CD14-positive monocyte (primary cell): Measurements from ENCODE around the gene DDX18. TPM values are rescaled to one million over a fixed set of nuclear protein-coding genes. Genes with fewer than 3 reads are reported as not detected.

Source experiments
- DNase-seq, 3 donors: peaks; one replicate each; pipeline ENCODE4 v3.0.0-alpha.2; 2011 to 2022
- H2AFZ ChIP-seq: 2 replicates; pipeline ENCODE4 v1.6.0; 2012; ENCODE audit warnings: mild to moderate bottlenecking, low read depth, low read length, inconsistent platforms; ENCODE audit not compliant: insufficient read depth, poor library complexity, severe bottlenecking
- H3K27ac ChIP-seq, 2 donors: 1 replicate in 1 of 2; 2 replicates in 1 of 2; pipeline ENCODE4 v1.5.1; 2012 to 2013; ENCODE audit warnings: low read length in 2 of 2, control low read depth in 1 of 2, inconsistent platforms in 1 of 2, low read depth in 1 of 2, mild to moderate bottlenecking in 1 of 2
- H3K27me3 ChIP-seq, 2 donors: one replicate each; pipeline versions ENCODE4 v1.6.0 to v1.6.1; 2011 to 2013; ENCODE audit warnings: low read length in 2 of 2; ENCODE audit not compliant: control insufficient read depth in 2 of 2, insufficient read depth in 2 of 2
- H3K36me3 ChIP-seq, 2 donors: replicated peaks in 1 of 2; 1 replicate in 1 of 2; 2 replicates in 1 of 2; pipeline versions ENCODE4 v1.5.1 to v1.6.1; 2012 to 2013; ENCODE audit warnings: low read length in 2 of 2, control low read depth in 1 of 2, inconsistent platforms in 1 of 2, mild to moderate bottlenecking in 1 of 2; ENCODE audit not compliant: insufficient read depth in 2 of 2, control insufficient read depth in 1 of 2
- H3K4me1 ChIP-seq, 2 donors: 1 replicate in 1 of 2; 2 replicates in 1 of 2; pipeline versions ENCODE4 v1.5.1 to v1.6.1; 2012 to 2013; ENCODE audit warnings: low read length in 2 of 2, control low read depth in 1 of 2, inconsistent platforms in 1 of 2, mild to moderate bottlenecking in 1 of 2, moderate library complexity in 1 of 2; ENCODE audit not compliant: insufficient read depth in 2 of 2, control insufficient read depth in 1 of 2
- H3K4me2 ChIP-seq: replicated peaks from 2 replicates; pipeline ENCODE3; 2012; ENCODE audit warnings: low read length, moderate library complexity, mild to moderate bottlenecking; ENCODE audit not compliant: poor library complexity, severe bottlenecking; ENCODE audit errors: extremely low read depth
- H3K4me3 ChIP-seq, 3 experiments: fragments of 200-600 bp in 1 of 3; sonication (generic) in 1 of 3; replicated peaks in 1 of 3; 1 replicate in 2 of 3; 2 replicates in 1 of 3; pipeline ENCODE4 v1.5.1; 2011 to 2013; ENCODE audit warnings: low read length in 3 of 3, mild to moderate bottlenecking in 3 of 3, control low read depth in 2 of 3, low read depth in 2 of 3, inconsistent platforms in 1 of 3, moderate library complexity in 1 of 3
- H3K79me2 ChIP-seq: 2 replicates; pipeline ENCODE4 v1.6.0; 2012; ENCODE audit warnings: mild to moderate bottlenecking, control low read depth, inconsistent platforms, low read length, moderate library complexity; ENCODE audit not compliant: insufficient read depth
- H3K9ac ChIP-seq: 2 replicates; pipeline ENCODE4 v1.6.0; 2017; ENCODE audit warnings: low read length, mild to moderate bottlenecking; ENCODE audit not compliant: insufficient read depth, poor library complexity, severe bottlenecking
- H3K9me3 ChIP-seq, 2 donors: replicated peaks in 1 of 2; 1 replicate in 1 of 2; 2 replicates in 1 of 2; pipeline versions ENCODE4 v1.5.1 to v1.6.1; 2012 to 2013; ENCODE audit warnings: low read length in 2 of 2, control low read depth in 1 of 2; ENCODE audit not compliant: control insufficient read depth in 1 of 2, insufficient read depth in 1 of 2
- H4K20me1 ChIP-seq: 2 replicates; pipeline ENCODE4 v1.6.0; 2012; ENCODE audit warnings: mild to moderate bottlenecking, low read length, control low read depth, moderate library complexity; ENCODE audit not compliant: insufficient read depth
- H3K27ac Mint-ChIP-seq, 7 donors: one replicate each; pipeline ENCODE4 v1.8.0; 2020; ENCODE audit warnings: mild to moderate bottlenecking in 7 of 7, mixed read lengths in 7 of 7, moderate library complexity in 6 of 7, inconsistent platforms in 2 of 7
- H3K27me3 Mint-ChIP-seq, 3 donors: one replicate each; pipeline ENCODE4 v1.8.0; 2021 to 2022; ENCODE audit warnings: low read depth in 3 of 3, mild to moderate bottlenecking in 3 of 3, mixed read lengths in 3 of 3, moderate library complexity in 3 of 3, inconsistent platforms in 1 of 3
- H3K36me3 Mint-ChIP-seq, 2 donors: one replicate each; pipeline ENCODE4 v1.8.0; 2020; ENCODE audit warnings: mixed read lengths in 2 of 2, inconsistent platforms in 1 of 2, mild to moderate bottlenecking in 1 of 2
- H3K4me1 Mint-ChIP-seq: one replicate; pipeline ENCODE4 v1.8.0; 2020; ENCODE audit warnings: mild to moderate bottlenecking, mixed read lengths
- H3K4me3 Mint-ChIP-seq, 2 donors: one replicate each; pipeline ENCODE4 v1.8.0; 2020; ENCODE audit warnings: mild to moderate bottlenecking in 2 of 2, mixed read lengths in 2 of 2, moderate library complexity in 1 of 2
- H3K9me3 Mint-ChIP-seq, 7 donors: one replicate each; pipeline ENCODE4 v1.8.0; 2020 to 2022; ENCODE audit warnings: mixed read lengths in 7 of 7, mild to moderate bottlenecking in 6 of 7, moderate library complexity in 6 of 7, inconsistent platforms in 2 of 7
- CTCF ChIP-seq: fragments of 200-600 bp; IDR thresholded peaks from one replicate; pipeline ENCODE4 v1.8.0; 2022; ENCODE audit warnings: antibody characterized with exemption, mild to moderate bottlenecking
- WGBS: methylation state at CpG from one replicate; pipeline ENCODE4 v1.1.5; 2013; ENCODE audit warnings: missing lambda C conversion rate; ENCODE audit not compliant: insufficient coverage; 5-methylcytosine and 5-hydroxymethylcytosine counted together
- intact Hi-C, 2 donors: fragments of 100-400 bp; cut with micrococcal nuclease; formaldehyde crosslinking; loops; one replicate each; pipeline versions ENCODE4 v1.15.0 to v1.15.1; 2023
- polyA plus RNA-seq, 3 donors: library from polyadenylated mRNA; depleted of rRNA in 1 of 3; unstranded in 2 of 3; stranded (reverse) in 1 of 3; fragments of 300-500 nt in 2 of 3; fragments of >200 nt in 1 of 3; fragmentation: Illumina TruSeq in 2 of 3; gene quantifications; 1 replicate in 2 of 3; 2 replicates in 1 of 3; pipeline ENCODE4 v1.2.3, GENCODE V29; 2012 to 2021

The DDX18 gene
- polyA plus RNA-seq, 3 donors, result 19.1 to 21.1 (median 19.7) TPM

- H3K9ac ChIP-seq, result no peak overlapping the region
- H3K4me2 ChIP-seq, result no peak overlapping the region
- H3K79me2 ChIP-seq, result no peaks in the 10 kb centered on the region
- no peak overlapping the region for H2AFZ ChIP-seq
- intact Hi-C loops, result no loop called here
- no peaks in the 10 kb centered on the region for H3K27me3 ChIP-seq
- peaks cover 89 to 100% of the 10 kb centered on the region in 2 donors for H3K36me3 ChIP-seq
- DNase-seq, result no peak
- H3K4me1 ChIP-seq, result no peaks in the 10 kb centered on the region
- H3K27me3 Mint-ChIP-seq, result no peaks in the 10 kb centered on the region
- no peaks in the 10 kb centered on the region for H4K20me1 ChIP-seq
- H3K4me1 Mint-ChIP-seq, result no peaks in the 10 kb centered on the region
- no CpG with 5 or more reads among the region's 2 CpGs for WGBS
- peaks cover 93 to 95% of the 10 kb centered on the region in 2 donors for H3K36me3 Mint-ChIP-seq
- H3K4me3 Mint-ChIP-seq, result no peak overlapping the region
- no peak for TF ChIP-seq CTCF
- H3K27ac Mint-ChIP-seq, result peak overlapping the region in 1 of 7 donors; percentile 13
- peaks cover 0 to 7% (median 0%) of the 10 kb centered on the region in 7 donors for H3K9me3 Mint-ChIP-seq
- no peaks in the 10 kb centered on the region for H3K9me3 ChIP-seq
- no peak overlapping the region for H3K4me3 ChIP-seq
- no peak overlapping the region for H3K27ac ChIP-seq
Observed at GRCh38 chr2:117828870-117829269, 14.4 kb downstream of the DDX18 start.

- peaks cover 54 to 70% of the 10 kb centered on the region in 2 donors for H3K36me3 ChIP-seq
- H3K4me3 ChIP-seq, result no peak overlapping the region
- DNase-seq, result no peak
- H3K27ac Mint-ChIP-seq, result no peak overlapping the region
- H3K9ac ChIP-seq, result no peak overlapping the region
- peaks cover 10 to 14% (median 12%) of the 10 kb centered on the region in 3 donors for H3K27me3 Mint-ChIP-seq
- peaks cover 0 to 4% (median 0%) of the 10 kb centered on the region in 7 donors for H3K9me3 Mint-ChIP-seq
- peaks cover 0 to 11% of the 10 kb centered on the region in 2 donors for H3K27me3 ChIP-seq
- H3K4me2 ChIP-seq, result no peak overlapping the region
- no peak overlapping the region for H3K4me3 Mint-ChIP-seq
- intact Hi-C loops, result loop anchor here in 1 of 2 donors (5.0 kb wide), 1 partner anchor 105 kb away; no protein-coding TSS in a partner anchor
- no peak overlapping the region for H2AFZ ChIP-seq
- peaks cover 63 to 66% of the 10 kb centered on the region in 2 donors for H3K36me3 Mint-ChIP-seq
- TF ChIP-seq CTCF, result no peak
- no peaks in the 10 kb centered on the region for H3K79me2 ChIP-seq
- no peak overlapping the region for H3K27ac ChIP-seq
- H3K4me1 ChIP-seq, result peaks cover 8 to 11% of the 10 kb centered on the region in 2 donors
- no peaks in the 10 kb centered on the region for H3K9me3 ChIP-seq
- no CpG with 5 or more reads among the region's 1 CpG for WGBS
- H4K20me1 ChIP-seq, result no peaks in the 10 kb centered on the region
- peaks cover 11% of the 10 kb centered on the region for H3K4me1 Mint-ChIP-seq
Observed at GRCh38 chr2:117832332-117832731, 17.8 kb downstream of the DDX18 start.
